Common myeloid progenitor, CD34-positive (primary cell): ENCODE results near the gene CFHR3.
"Not testable (repeated sequence)": the region's sequence is repeated elsewhere in the genome, so short reads cannot be mapped to it uniquely, and the experiment has no call there.

Experiments
- CTCF ChIA-PET: fragments of 350-600 bp; sonication (Branson Sonifier 250); formaldehyde crosslinking; loops from one replicate; lab custom pipeline; 2021; ENCODE audit warnings: antibody characterized with exemption; lab: Charles Lee
- POLR2A ChIA-PET: fragments of 350-600 bp; sonication (Branson Sonifier 250); formaldehyde crosslinking; loops from one replicate; lab custom pipeline; 2021; ENCODE audit warnings: antibody characterized with exemption; lab: Charles Lee
- DNase-seq, 3 donors: peaks; one replicate each; pipeline versions ENCODE4 v3.0.0 to v3.0.0-alpha.2; 2013
- H3K27ac ChIP-seq, 2 experiments: 1 replicate in 1 of 2; 2 replicates in 1 of 2; pipeline ENCODE4 v1.7.0; 2013; ENCODE audit warnings: inconsistent platforms in 2 of 2, low read length in 2 of 2, mild to moderate bottlenecking in 2 of 2, low read depth in 1 of 2, moderate library complexity in 1 of 2; ENCODE audit not compliant: severe bottlenecking in 2 of 2, insufficient read depth in 1 of 2, poor library complexity in 1 of 2
- H3K27me3 ChIP-seq, 5 experiments: replicated peaks in 2 of 5; 1 replicate in 3 of 5; 2 replicates in 2 of 5; pipeline versions ENCODE4 v1.6.1 to v1.7.0; 2013; ENCODE audit warnings: low read length in 4 of 5, mild to moderate bottlenecking in 2 of 5, moderate library complexity in 2 of 5, inconsistent platforms in 1 of 5; ENCODE audit not compliant: insufficient read depth in 5 of 5, control insufficient read depth in 4 of 5
- H3K36me3 ChIP-seq, 4 experiments: 1 replicate in 2 of 4; 2 replicates in 2 of 4; pipeline versions ENCODE4 v1.6.1 to v1.7.0; 2013; ENCODE audit warnings: low read length in 3 of 4, control low read depth in 1 of 4, mild to moderate bottlenecking in 1 of 4; ENCODE audit not compliant: control insufficient read depth in 4 of 4, insufficient read depth in 4 of 4
- H3K4me1 ChIP-seq, 4 experiments: 1 replicate in 3 of 4; 2 replicates in 1 of 4; pipeline versions ENCODE4 v1.6.1 to v1.7.1; 2013; ENCODE audit warnings: low read length in 3 of 4, mild to moderate bottlenecking in 3 of 4, control low read depth in 1 of 4, inconsistent platforms in 1 of 4, moderate library complexity in 1 of 4; ENCODE audit not compliant: control insufficient read depth in 4 of 4, insufficient read depth in 4 of 4; ENCODE audit errors: control extremely low read depth in 1 of 4
- H3K4me3 ChIP-seq, 7 experiments: 1 replicate in 4 of 7; 2 replicates in 3 of 7; pipeline versions ENCODE4 v1.5.1 to v1.7.0; 2013; ENCODE audit warnings: mild to moderate bottlenecking in 7 of 7, low read length in 6 of 7, moderate library complexity in 6 of 7, inconsistent platforms in 2 of 7, low read depth in 2 of 7, control low read depth in 1 of 7; ENCODE audit not compliant: insufficient read depth in 4 of 7, control insufficient read depth in 1 of 7; ENCODE audit errors: extremely low read depth in 1 of 7
- H3K9me3 ChIP-seq, 5 experiments: 1 replicate in 4 of 5; 2 replicates in 1 of 5; pipeline versions ENCODE4 v1.6.1 to v1.7.1; 2013; ENCODE audit warnings: low read length in 4 of 5, mild to moderate bottlenecking in 2 of 5, inconsistent platforms in 1 of 5, low read depth in 1 of 5, moderate library complexity in 1 of 5; ENCODE audit not compliant: control insufficient read depth in 4 of 5, insufficient read depth in 2 of 5; ENCODE audit errors: control extremely low read depth in 1 of 5
- WGBS: methylation state at CpG from one replicate; pipeline ENCODE4 v1.1.5; 2013; ENCODE audit not compliant: insufficient coverage; 5-methylcytosine and 5-hydroxymethylcytosine counted together

CFHR3 gene

DNA sequence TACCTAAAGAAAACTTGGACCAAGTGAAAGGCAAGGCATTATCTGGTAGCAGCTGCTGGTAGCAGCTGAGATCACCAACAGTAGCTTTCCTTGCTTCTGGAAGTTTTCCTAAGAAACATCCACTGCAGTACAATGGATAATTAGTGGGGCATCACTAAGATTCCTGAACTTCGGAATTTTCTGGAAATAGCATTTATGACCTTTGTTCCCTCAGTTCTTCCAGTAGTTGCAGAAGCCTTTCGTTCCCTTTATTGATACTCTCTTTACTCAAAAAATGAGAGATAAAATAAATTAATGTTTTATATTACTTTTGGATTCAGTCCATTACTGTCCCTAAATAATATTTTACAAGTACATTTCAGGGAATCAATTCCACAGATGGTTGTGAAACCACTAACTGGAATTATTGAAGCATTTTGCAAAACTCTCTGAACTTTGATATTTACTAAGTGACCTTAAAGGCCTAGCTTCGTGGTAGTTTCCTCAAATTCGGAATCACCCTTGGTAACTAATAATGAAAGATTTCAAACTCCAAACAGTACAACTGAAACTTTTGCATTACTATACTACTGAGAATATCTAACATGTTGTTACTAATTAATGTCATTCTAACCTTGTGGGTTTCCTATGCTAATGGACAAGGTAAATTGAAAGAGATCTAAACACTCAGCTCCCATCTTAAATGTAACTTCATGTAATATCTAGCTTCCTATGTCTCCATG is 9.5 kb upstream of the CFHR3 start:
- WGBS: no CpG with 5 or more reads among the region's 4 CpGs
- CTCF ChIA-PET, H3K4me3 ChIP-seq, H3K9me3 ChIP-seq, H3K4me1 ChIP-seq, H3K36me3 ChIP-seq, H3K27me3 ChIP-seq, POLR2A ChIA-PET, H3K27ac ChIP-seq, DNase-seq: not testable (repeated sequence)

DNA sequence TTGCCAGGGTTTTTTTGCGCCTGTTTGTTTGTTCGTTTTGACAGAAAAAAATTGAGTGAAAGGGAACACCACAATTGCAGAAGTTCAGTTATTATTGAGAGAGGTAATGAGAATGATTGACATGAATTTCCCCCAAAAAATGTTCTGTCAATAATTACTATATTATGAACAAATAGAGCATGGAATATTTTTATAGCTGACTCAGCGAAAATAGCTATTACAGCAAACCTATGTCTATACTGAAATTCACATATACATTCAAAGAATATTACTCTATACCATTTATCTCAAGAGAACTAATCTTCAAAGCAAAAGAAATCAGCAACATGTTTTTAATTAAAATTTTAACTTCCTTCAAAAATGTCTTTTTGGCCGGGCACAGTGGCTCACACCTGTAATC is 4.8 kb upstream of the CFHR3 start:
- H3K4me3 ChIP-seq, POLR2A ChIA-PET, H3K9me3 ChIP-seq, H3K27me3 ChIP-seq, H3K27ac ChIP-seq, CTCF ChIA-PET, H3K4me1 ChIP-seq, DNase-seq, H3K36me3 ChIP-seq: not testable (repeated sequence)
- 100% methylated on average over 1 of the region's 4 CpGs for WGBS

DNA sequence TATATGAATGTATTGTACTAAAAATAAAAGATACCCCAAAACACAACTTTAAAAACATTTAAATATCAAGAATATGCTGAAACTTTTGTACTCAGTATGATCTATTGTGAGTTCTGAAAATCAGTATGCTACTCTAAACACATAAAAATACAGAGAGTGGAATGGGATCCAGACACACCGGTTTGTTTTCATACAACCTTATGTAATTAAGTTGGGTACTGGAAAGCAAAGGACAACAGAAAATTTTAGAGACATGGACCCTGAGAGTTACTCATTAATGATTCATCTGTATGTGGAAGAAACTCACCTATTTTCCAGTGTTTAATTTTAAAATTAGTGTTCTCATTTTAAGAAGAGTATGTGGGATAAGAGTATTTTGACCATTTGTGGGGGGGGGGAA is 927 bp upstream of the CFHR3 start:
- CTCF ChIA-PET: no interaction called here
- Histone ChIP-seq H3K4me3 (no peak overlapping the region), H3K9me3 (no peaks in the 10 kb centered on the region), H3K27ac (no peak overlapping the region), H3K27me3 (no peaks in the 10 kb centered on the region), H3K4me1 (no peaks in the 10 kb centered on the region), H3K36me3 (no peaks in the 10 kb centered on the region)
- WGBS: no CpG with 5 or more reads among the region's 1 CpG
- POLR2A ChIA-PET: no interaction called here
- no peak for DNase-seq

DNA sequence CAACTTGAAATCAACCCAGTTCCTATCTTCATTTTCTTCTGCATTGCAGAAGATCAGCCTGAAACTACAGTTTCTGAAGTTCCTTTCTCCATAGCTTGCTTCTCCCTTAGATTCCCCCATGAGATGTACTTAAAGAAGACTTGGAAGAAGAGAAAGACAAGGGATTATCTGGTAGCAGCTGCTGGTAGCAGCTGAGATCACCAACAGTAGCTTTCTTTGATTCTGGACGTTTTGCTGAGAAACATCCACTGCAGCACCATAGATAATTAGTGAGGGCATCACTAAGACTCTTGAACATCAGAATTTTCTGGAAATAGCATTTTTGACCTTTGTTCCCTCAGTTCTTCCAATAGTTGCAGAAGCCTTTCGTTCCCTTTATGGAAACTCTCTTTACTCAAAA is 465 bp upstream of the CFHR3 start:
- CTCF ChIA-PET: no interaction called here
- no peak for DNase-seq
- Histone ChIP-seq H3K36me3 (no peaks in the 10 kb centered on the region), H3K4me1 (no peaks in the 10 kb centered on the region), H3K27me3 (no peaks in the 10 kb centered on the region), H3K9me3 (no peaks in the 10 kb centered on the region), H3K4me3 (no peak overlapping the region), H3K27ac (no peak overlapping the region)
- POLR2A ChIA-PET: no interaction called here
- WGBS: no CpG with 5 or more reads among the region's 2 CpGs

DNA sequence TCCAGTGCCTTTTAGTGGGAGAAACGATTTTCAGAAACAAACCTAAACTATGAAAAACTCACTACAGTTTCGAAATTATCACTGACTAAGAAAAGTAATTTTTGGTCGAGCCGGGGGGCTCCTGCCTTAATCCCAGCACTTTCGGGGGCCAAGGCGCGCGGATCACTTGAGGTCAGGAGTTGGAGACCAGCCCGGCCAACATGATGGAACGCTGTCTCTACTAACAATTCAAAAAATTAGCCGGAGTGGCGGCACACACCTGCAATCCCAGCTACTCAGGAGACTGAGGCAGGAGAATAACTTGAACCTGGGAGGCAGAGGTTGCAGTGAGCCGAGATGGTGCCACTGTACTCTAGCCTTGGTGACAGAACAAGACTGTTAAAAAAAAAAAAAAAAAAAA is 3.0 kb downstream of the CFHR3 start:
- H3K36me3 ChIP-seq: no peaks in the 10 kb centered on the region
- WGBS: 100% methylated on average over 3 of the region's 13 CpGs

DNA sequence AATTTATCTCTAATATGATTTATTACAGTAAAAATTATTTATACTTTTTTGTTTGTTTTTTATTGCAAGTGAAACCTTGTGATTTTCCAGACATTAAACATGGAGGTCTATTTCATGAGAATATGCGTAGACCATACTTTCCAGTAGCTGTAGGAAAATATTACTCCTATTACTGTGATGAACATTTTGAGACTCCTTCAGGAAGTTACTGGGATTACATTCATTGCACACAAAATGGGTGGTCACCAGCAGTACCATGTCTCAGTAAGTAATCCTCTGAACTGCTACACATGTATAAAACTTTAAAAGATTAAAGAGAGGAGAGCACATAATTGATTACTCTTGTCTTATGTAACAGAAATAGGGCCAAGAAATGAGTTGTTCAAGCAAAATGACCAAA is 4.5 kb downstream of the CFHR3 start:
- H3K4me3 ChIP-seq: no peak overlapping the region
- H3K36me3 ChIP-seq: no peaks in the 10 kb centered on the region
- ChIA-PET POLR2A (no interaction called here), CTCF (no interaction called here)
- H3K27me3 ChIP-seq: no peaks in the 10 kb centered on the region
- H3K4me1 ChIP-seq: no peaks in the 10 kb centered on the region
- H3K9me3 ChIP-seq: no peaks in the 10 kb centered on the region
- no CpG with 5 or more reads among the region's 1 CpG for WGBS
- no peak for DNase-seq
- no peak overlapping the region for H3K27ac ChIP-seq

More for the DNA sequence above, 3.0 kb downstream of the CFHR3 start:
- Histone ChIP-seq H3K27me3 (no peaks in the 10 kb centered on the region), H3K27ac (no peak overlapping the region), H3K9me3 (no peaks in the 10 kb centered on the region), H3K4me1 (no peaks in the 10 kb centered on the region), H3K4me3 (no peak overlapping the region)
- POLR2A ChIA-PET: no interaction called here
- no peak for DNase-seq
- CTCF ChIA-PET: no interaction called here

DNA sequence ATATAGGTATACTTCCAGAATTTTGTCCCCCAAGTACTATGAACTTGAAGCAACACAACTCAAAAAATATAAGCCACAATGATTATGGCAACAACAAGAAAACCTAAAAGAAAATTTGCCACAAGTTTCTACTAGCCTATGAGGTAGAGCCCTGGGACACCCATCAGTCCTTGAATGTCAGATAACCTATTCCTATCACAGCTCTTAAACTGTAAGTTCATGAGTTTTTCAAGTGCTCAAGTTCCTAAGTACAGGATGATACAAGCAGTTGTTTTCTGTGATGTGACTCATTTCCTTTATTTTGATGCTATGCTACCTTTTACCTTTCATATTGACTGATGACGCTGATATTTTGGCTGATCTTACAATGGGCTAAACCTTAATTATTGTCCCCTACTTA is 16.6 kb downstream of the CFHR3 start:
- H3K27ac ChIP-seq, DNase-seq, H3K4me1 ChIP-seq, H3K27me3 ChIP-seq, H3K4me3 ChIP-seq, CTCF ChIA-PET, H3K9me3 ChIP-seq, POLR2A ChIA-PET, H3K36me3 ChIP-seq: not testable (repeated sequence)
- no CpG with 5 or more reads among the region's 1 CpG for WGBS
